RWPE1 (cell line): ENCODE measurements around the gene PPP2R3A.
"Not testable (repeated sequence)": the region's sequence is repeated elsewhere in the genome, so short reads cannot be mapped to it uniquely, and the experiment has no call there.

Experiments
- CTCF ChIA-PET: fragments of 350-600 bp; sonication (Branson Sonifier 250); formaldehyde crosslinking; extraction: SDS; loops from one replicate; lab custom pipeline; 2021; lab: Yijun Ruan, JAX
- POLR2A ChIA-PET: fragments of 400-600 bp; formaldehyde crosslinking; extraction: SDS; loops from one replicate; lab custom pipeline; 2020; ENCODE audit warnings: antibody characterized with exemption; ENCODE audit not compliant: low non-redundant PET; lab: Yijun Ruan, JAX
- DNase-seq: peaks from one replicate; pipeline ENCODE4 v3.0.0; 2012; ENCODE audit warnings: low spot score
- H3K27ac ChIP-seq: fragments of 450-650 bp; 2 replicates; pipeline ENCODE4 v1.5.1; 2017
- CTCF ChIP-seq: fragments of 450-650 bp; conservative IDR thresholded peaks from 2 replicates; pipeline ENCODE4 v1.5.1; 2017; ENCODE audit warnings: low read depth, mild to moderate bottlenecking

The PPP2R3A gene

GRCh38 chr3:136093771-136094170, 128.2 kb downstream of the PPP2R3A start:
- no peak overlapping the region for H3K27ac ChIP-seq
- POLR2A ChIA-PET: no interaction called here
- CTCF ChIA-PET: no interaction called here
- TF ChIP-seq CTCF: no peak
- DNase-seq: no peak

- no peak for TF ChIP-seq CTCF
- CTCF ChIA-PET: no interaction called here
- POLR2A ChIA-PET: no interaction called here
- H3K27ac ChIP-seq: no peak overlapping the region
- no peak for DNase-seq
Measured at GRCh38 chr3:136105044-136105443, 139.5 kb downstream of the PPP2R3A start.

- CTCF ChIA-PET: interaction anchor here (0.6 kb wide), 1 partner anchor 31 kb away, joined by 5 read pairs; no protein-coding TSS in a partner anchor
- POLR2A ChIA-PET: no interaction called here
- no peak for TF ChIP-seq CTCF
Measured at GRCh38 chr3:136106101-136106500, 140.6 kb downstream of the PPP2R3A start.

GRCh38 chr3:136109499-136109898, 144.0 kb downstream of the PPP2R3A start:
- H3K27ac ChIP-seq: no peak overlapping the region
- ChIA-PET POLR2A (no interaction called here), CTCF (interaction anchor here (0.6 kb wide), 1 partner anchor 1583 kb away, joined by 4 read pairs; no protein-coding TSS in a partner anchor)
- TF ChIP-seq CTCF: no peak
- no peak for DNase-seq

More at GRCh38 chr3:136106101-136106500, 140.6 kb downstream of the PPP2R3A start:
- no peak overlapping the region for H3K27ac ChIP-seq
- no peak for DNase-seq

GRCh38 chr3:136110481-136110880, 145.0 kb downstream of the PPP2R3A start:
- no peak for DNase-seq
- CTCF ChIA-PET: no interaction called here
- no peak overlapping the region for H3K27ac ChIP-seq
- POLR2A ChIA-PET: no interaction called here
- no peak for TF ChIP-seq CTCF

GRCh38 chr3:136114421-136114820, 148.9 kb downstream of the PPP2R3A start:
- ChIA-PET POLR2A (no interaction called here), CTCF (interaction anchor here (0.7 kb wide), 1 partner anchor 35 kb away, joined by 6 read pairs; no protein-coding TSS in a partner anchor)
- no peak for TF ChIP-seq CTCF
- DNase-seq: no peak
- no peak overlapping the region for H3K27ac ChIP-seq

- POLR2A ChIA-PET, DNase-seq, H3K27ac ChIP-seq, CTCF ChIA-PET: not testable (repeated sequence)
Measured at GRCh38 chr3:136119332-136119731, 153.8 kb downstream of the PPP2R3A start.

GRCh38 chr3:136119783-136120182, 154.3 kb downstream of the PPP2R3A start:
- CTCF ChIA-PET, DNase-seq, H3K27ac ChIP-seq, POLR2A ChIA-PET: not testable (repeated sequence)
